HPDE6-E6E7 (cell line): ENCODE measurements around the gene RIPPLY1.

Experiments
- DNase-seq: peaks from one replicate; pipeline ENCODE4 v3.0.0; 2011; ENCODE audit warnings: missing footprints; ENCODE audit errors: extremely low spot score

Gene RIPPLY1, protein sequence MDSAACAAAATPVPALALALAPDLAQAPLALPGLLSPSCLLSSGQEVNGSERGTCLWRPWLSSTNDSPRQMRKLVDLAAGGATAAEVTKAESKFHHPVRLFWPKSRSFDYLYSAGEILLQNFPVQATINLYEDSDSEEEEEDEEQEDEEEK

DNA sequence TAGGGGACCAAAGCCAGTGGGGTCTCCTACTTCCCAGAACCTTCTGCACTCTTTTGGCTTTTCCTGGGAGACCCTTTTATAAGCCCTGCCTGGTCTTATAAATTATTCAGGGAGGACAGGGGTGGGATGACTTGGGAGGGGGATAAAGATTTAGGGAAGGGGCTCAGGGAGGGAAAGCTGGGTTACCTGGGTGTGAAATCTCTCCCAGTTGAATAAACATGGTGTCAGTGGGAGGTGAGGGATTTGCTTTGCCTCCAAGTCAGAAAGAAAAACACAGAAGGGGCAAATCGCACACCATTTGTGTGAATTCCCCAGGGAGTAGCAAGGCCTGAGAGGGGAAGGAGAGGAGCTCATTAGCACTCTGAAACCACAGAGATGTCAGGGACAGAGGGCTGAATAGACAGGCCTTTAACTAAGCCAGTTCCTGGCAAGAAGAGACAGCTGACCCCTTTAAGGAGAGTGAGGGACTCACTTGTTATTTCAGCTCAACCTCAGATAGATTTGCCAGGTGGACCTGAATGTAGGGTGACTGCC is at the start of gene RIPPLY1:
TSS of gene RIPPLY1 (minus strand) at position 51 of the 534 bp plus-strand sequence. CDS start 54 bp downstream, outside the sequence.
- no peak for DNase-seq

DNA sequence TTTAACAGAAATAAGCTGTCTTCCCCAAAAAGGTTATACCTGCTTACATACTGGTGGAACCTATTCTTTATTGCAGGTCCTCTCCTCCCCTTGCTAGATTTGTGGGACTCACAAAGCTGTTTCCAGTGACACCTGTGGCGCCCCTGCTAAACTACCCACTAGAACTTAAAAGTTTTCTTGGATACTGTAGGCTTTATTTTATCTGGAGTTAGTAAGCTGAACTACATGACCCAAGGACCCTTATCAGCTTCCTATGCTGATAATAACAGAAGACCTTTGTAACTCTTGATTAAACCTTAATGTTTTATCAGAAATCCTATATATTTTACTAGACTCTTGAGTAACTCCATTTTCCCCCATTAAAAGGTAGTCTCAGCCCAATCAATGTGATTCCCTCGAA is 49.4 kb upstream of the RIPPLY1 start:
- no peak for DNase-seq

DNA sequence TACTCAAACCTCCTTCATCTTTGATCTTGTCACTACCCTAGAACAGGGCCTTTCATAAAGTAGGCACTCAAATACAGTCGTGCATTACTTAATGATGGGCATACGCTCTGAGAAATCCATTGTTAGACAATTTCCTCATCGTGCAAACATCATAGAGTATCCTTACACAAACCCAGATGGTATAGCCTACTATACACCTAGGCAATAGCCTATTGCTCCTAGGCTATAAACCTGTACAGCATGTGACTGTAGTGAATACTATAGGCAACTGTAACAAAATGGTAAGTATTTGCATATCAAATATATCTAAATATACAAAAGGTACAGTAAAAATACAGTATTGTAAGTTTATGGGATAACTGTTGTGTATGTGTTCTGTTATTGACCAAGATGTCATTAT is 48.9 kb upstream of the RIPPLY1 start:
- DNase-seq = no peak

DNA sequence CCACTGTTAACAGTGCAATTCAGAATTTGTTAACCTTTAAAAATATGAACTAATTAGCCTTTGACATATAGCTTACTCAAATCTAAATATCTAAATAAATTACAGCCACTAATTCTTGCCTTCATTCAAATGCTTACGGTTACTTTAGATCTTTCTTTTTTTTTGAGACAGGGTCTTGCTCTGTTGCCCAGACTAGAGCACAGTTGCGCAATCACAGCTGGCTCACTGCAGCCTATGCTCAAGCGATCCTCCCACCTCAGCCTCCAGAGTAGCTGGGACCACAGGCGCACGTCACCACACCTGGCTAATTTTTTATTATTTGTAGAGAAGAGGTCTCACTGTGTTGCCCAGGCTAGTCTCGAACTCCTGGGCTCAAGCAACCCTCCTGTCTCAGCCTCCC is 48.1 kb upstream of the RIPPLY1 start:
- no peak for DNase-seq

DNA sequence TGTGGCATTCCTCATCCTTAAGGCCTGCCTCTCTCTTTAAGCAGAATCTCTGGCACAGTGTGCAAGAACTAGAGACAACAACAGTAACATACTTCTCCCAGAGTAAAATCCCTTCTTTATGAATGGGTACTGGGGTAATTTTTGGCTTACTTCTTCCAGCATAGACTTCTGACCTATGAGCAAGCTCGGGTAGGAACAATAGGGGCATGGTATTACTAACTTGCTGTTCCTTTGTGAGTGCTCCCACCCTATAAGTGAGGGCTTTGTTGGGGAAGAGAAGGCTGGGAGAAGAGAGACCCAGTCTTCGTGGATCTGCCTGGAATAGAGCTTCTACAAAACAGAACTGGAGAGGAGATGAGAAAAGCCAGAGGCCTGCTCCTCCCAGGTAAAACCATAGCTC is 47.2 kb upstream of the RIPPLY1 start:
- DNase-seq = no peak

DNA sequence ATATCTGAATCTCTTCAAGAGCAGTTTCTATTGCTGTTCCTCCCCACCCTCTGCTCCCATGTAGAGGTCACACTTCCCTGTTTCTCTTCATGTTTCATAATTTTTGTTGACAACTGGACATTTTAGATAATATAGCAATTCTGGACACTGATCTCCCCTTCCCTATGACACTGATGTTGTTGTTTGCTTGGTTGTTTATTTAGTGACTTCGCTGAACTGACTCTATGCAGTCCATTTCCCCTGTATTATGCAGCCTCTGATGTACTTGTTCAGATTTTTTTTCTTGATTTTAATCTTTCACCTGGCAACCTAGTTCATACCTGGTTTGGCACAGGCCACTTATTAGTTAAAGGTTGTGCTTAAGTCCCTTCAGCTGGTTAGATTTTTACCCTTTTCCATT is 46.2 kb upstream of the RIPPLY1 start:
- DNase-seq = no peak

DNA sequence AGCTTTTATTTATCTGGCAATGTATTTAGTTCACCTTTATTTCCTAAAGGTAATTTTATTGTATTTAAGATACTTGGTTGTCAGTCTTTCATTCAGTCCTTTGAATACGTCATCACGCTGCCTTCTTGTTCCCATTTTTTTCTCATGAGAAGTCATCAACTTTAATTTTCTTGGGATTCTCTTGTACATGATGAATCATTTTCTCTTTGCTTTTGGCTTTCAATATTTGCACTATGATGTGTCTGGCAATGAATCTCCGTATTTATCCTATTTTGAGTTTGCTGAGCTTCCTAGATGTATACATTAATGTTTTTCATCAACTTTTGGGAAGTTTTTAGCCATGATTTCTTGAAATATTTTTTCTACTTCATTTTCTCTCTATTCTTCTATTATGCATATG is 45.5 kb upstream of the RIPPLY1 start:
- no peak for DNase-seq

DNA sequence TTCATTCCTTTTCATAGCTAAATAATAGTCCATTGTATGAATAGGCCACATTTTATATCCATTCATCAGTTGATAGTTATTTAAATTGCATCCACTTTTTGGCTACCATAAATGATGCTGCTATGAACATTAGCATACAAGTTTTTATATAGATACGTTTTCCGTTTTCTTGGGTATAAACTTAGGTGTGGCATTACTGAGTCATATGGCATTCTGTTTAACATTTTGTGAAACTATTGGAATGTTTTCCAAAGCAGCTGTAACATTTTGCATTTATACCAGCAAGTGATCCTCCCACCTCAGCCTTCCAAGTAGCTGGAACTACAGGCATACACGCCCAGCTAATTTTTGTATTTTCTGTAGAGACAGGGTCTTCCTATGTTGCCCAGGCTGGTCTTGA is 43.3 kb upstream of the RIPPLY1 start:
- no peak for DNase-seq

DNA sequence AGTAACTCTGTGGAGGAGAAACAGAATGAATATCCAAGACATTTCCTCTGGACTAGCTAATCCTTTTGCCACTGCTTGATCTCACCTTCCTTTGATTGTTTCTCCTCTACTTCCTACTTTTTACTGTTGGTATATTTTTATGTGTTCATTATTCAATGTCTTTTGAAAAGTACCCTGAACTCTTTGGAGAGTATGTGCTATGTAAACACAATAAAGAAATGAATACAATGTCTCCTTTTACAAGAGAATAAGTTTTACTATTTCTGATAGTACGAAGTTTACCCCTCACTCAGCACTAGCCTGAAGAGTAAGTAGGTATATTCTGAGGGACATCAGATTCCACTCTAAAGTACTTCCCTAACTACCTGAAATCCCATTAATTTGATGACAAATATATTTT is 36.9 kb upstream of the RIPPLY1 start:
- DNase-seq = no peak

DNA sequence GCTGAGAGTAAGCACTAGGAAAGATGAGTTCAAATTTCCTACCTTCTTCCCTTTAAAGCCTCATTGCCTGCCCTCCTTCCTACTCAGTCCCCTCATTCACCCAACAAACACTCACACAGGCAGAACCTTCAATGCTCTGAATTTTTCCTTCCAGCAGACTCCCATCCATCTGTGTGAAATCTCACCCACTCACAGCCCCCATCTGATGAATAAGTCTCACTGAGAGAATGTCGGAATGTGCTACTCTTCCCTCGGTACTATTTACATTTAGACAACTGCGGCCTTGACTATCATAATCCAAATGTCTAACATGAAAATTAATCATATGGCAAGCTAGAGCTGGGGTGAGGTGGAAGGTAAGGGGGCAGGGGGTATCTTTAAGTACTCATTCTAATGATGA is 36.4 kb upstream of the RIPPLY1 start:
- no peak for DNase-seq

DNA sequence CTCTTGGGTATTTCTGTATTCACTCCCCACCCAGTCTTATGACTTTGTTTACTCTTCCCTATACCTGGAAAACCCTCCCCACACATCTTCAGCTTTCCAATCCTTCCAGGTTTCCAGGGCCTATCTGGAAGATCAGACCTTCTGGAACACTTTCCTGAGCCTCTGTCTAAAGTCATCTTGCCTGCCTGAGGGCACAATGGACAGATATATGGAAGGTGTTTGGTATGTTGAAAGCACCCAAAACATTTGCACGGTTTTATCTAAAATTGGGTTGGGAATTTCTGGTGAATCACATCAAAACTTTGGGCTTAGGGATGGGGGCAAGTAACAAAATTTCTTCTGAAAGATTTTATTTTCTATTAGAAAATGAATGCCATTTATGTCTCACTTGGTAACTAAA is 33.1 kb upstream of the RIPPLY1 start:
- no peak for DNase-seq

DNA sequence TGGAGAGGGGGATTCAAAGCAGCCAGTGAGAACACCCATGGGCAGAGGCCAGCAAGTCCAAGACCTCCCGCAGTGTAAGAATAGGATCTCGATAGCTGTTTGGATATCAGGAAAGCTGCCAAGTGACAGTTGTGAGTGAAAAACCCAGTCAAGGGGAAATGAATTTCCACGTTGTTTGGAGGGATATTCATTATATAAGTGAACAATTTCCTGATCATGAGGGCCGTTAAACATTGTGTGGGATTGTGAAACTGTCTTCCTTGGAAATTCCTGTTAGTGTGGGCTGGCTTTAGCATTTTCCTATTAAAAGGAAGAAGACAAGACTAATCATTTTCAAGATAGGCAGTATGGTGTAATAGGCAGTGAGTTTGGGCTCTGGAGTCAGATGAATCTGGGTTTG is 32.0 kb upstream of the RIPPLY1 start:
- DNase-seq = no peak

DNA sequence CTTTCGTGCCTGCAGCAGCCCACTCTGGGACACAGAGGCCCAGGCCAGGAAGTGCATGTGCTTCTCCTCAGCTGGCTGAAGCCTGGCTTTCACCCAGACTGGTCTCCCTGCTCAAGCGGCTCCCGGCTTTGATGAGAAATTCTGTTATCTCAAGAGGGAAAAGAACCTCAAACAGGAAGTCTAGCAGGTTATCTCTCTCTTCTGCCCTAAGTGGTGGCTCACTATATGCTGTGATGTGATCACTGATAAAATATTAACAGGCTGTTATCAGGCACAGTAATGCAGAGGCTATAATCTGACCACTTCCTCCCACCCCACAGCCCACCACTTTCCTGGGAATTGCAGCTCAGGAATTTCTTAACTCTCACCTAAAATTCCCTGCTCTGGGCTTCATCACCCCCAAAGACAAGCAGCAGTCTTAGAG is 30.4 kb upstream of the RIPPLY1 start:
- no peak for DNase-seq

DNA sequence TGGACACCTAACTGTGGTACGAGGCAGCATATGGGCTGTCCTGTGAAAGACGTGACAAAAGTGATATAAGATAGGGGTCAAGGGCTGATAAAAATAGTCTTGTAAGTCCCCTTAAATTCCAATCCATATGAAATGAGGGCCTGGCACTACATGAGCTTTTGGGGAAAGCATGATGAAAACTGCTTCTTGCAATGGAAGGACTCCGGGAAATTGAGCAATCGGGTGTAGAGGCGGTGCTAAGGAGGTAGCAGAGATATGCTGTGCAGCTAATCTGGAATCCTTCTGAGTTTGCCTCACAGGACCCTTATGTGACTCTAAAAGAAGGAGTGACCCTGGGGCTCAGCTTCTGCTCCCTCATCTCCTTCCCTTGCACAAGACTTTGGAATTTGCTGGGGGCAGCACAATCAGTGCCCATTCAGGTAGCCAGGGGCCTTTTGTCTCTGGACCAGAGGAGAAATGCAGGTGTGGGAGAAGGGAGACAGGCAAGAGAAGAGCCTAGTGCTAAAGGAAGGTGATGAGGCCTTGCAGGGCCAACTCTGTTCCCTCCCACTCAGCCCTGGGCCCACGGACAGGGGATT is 29.9 kb upstream of the RIPPLY1 start:
- no peak for DNase-seq

DNA sequence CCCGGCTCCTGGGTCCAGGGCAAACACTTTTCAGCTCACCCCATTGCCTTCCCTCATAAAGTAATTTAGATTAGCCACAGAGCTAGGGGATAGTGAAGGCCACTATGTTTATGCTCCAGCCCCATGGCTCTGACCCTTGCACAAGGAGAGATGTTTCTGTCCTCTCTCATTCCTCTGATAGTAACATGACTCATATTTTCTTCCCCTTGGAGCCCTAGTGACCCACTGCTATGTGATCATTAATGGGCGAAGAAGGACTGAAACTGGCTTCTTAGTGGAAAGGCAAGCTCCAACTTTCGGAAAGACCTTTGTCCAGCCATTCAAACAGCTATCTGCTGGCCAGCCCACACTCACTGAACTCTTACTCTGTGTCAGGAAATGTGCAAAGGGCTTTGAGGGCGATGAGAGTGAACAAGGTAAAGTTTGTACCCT is 29.4 kb upstream of the RIPPLY1 start:
- no peak for DNase-seq

DNA sequence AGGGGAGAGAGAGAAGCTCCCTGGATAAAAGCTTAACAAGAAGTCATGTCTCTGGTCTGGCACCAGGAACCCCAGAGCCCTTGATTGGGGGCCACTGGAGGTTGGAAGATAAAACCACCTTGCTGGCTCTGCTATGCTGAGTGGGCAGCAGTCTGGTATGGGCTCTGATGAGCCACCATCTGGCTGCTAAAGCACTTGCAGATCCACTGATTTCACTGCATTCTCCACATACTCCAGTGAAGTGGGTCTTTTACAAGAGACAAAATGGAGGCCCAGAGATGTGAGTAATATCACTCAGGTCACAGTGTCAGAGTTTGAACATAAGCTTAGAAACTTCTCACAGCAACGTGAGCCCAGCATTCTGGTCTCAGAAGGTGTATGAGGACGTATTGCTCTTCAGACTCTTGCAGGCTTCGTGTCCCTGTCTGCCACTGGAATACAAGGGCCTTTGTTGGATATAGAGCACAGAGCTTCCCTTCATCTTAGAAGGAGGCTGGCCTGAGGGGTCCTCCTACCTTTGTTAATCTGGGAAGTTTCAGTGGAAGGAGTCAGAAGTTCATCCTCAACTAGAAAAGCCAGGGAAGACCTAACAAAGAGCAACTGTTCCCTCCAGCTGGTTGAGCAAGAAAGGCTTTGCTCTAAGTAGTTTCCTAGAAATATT is 28.8 kb upstream of the RIPPLY1 start:
- no peak for DNase-seq

DNA sequence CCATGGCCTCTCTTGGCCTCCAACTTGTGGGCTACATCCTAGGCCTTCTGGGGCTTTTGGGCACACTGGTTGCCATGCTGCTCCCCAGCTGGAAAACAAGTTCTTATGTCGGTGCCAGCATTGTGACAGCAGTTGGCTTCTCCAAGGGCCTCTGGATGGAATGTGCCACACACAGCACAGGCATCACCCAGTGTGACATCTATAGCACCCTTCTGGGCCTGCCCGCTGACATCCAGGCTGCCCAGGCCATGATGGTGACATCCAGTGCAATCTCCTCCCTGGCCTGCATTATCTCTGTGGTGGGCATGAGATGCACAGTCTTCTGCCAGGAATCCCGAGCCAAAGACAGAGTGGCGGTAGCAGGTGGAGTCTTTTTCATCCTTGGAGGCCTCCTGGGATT is 25.1 kb upstream of the RIPPLY1 start:
- no peak for DNase-seq

DNA sequence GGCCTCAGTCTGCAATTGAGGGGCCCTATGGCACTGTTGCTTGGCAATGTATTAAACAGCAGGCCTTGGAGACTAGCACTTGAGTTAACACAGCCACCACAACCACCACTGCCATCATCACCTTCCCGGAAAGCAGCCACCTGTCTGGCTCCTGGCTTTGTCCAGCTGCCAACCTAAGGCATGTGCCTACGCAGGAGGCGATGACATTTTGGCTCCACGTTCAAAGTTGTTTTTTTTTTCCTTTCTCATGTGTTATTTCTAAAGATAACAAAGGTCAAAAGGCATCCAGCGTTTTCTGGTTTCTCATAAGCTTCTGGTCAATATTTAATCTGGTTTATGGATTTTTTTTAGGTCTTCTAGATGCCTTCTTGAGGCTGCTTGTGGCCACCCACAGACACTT is 24.6 kb upstream of the RIPPLY1 start:
- no peak for DNase-seq

DNA sequence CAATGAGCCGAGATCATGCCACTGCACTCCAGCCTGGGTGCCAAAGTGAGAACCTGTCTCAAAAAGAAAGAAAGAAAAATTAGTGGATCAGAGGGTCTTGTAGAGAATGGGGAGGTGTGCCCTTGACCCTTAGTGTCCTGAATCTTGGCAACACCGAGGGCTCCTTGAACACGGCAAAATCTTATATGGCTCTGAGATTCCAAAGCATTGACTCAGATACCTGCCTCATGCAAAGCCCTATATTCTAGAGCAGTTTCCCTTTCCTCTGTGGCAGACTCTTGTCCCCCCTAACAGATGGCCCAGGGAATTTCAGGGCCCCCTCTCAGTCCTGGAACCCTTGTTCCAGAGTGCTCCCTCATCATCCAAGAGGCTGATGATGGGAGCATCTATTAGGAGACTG is 23.9 kb upstream of the RIPPLY1 start:
- no peak for DNase-seq

DNA sequence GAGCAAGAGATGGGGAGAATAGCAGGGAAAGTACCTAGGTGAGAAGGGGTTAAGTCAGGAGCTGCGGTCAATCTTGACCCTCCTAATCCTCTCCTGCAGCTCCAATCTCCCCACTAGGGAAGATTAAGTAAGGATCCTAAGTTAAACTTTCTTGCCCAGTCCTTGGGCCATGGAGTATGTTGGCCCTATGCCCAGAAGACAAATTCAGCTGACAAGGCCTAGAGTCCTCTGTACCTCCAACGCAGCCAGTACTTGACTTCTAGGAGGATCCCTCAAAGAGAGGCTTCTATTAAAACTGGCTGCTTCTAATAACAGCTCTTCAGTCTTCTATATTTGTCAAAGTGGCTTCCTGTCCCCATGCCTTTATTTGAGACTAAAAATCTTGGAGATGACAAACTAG is 18.5 kb upstream of the RIPPLY1 start:
- DNase-seq = no peak

DNA sequence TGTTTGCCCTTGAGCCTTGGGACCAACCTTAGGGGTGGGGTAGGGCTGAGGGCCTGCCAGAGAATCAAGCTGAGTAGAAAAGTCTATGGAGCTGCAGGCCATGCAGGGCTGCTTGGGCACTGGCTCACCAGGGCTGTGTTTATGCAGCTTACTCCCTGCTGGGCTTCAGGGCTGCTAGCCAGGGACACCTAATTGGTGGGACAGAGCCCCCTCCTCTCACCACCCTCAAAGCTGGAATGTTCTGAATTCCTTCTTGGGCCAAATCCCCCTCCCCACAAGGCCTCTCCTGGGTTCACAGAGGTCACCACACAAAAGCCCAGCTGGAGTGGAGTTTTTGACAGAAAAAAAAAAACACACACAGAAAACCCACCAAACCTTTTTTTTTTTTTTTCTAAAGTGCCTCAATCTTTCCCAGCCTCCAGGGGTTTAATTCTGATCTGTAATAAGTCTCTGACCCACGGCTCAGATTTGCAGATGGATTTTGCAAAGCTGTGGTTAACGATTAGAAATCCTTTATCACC is 16.9 kb upstream of the RIPPLY1 start, which contains the start of gene CLDN2:
TSS of gene CLDN2 (plus strand) at position 471 of the 521 bp plus-strand sequence. CDS start 7,827 bp downstream, outside the sequence.
- no peak for DNase-seq

DNA sequence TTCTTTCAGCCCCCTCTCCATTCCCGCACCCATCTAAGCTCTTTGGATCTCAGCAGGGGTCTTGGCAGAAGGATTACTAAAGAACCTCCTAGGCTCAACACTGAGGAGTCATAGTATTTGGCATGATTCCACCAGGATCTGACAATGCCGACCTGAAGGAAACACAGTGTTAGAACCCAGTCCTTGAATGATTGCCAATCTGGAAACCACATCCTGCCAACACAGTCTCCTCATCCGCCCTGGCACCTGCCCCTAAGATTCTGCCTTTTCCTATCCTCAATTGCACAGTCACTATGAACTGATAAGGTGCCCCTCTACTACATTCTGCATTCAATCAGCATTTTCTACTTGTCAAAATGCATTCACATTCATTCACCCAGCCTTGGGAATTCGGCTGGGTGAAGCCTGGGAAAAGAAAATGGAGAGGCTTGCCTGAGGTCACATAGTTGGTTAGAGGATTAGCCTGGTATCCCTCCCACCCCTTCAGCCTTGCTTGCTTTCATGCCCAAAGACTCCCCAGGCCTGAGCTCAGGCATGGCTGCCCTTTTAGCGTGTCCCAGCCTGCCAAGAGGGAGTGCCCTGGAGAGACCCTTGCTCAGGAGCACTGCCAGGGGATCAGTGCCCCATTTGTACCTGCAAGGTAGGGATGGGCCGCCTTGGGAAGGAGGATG is 14.8 kb upstream of the RIPPLY1 start:
- no peak for DNase-seq
